Thoracic aorta (tissue), 2 donors: ENCODE measurements around the gene XXYLT1. TPM values are rescaled to one million over a fixed set of nuclear protein-coding genes. Genes with fewer than 3 reads are reported as not detected.

Source experiments
- ATAC-seq: fragments of 150-250 bp; one replicate; pipeline ENCODE4 v1.8.0; 2017; ENCODE audit warnings: low read depth; ENCODE audit not compliant: insufficient number of reproducible peaks, low FRiP score
- DNase-seq: peaks from one replicate; pipeline ENCODE4 v3.0.0-alpha.2; 2020; ENCODE audit warnings: low spot score
- H3K27ac ChIP-seq, 2 donors: fragments of 200-600 bp; sonication (generic); 1 replicate in 1 of 2; 2 replicates in 1 of 2; pipeline ENCODE4 v1.5.1; 2016; ENCODE audit warnings: mild to moderate bottlenecking in 2 of 2, moderate library complexity in 2 of 2
- H3K27me3 ChIP-seq: fragments of 200-600 bp; sonication (generic); replicated peaks from 2 replicates; pipeline ENCODE4 v1.6.0; 2016; ENCODE audit warnings: mild to moderate bottlenecking; ENCODE audit not compliant: insufficient read depth
- H3K36me3 ChIP-seq: fragments of 200-600 bp; sonication (generic); one replicate; pipeline ENCODE4 v1.5.1; 2016
- H3K4me1 ChIP-seq, 2 donors: fragments of 200-600 bp; sonication (generic); 1 replicate in 1 of 2; 2 replicates in 1 of 2; pipeline versions ENCODE4 v1.5.1 to v1.6.0; 2016; ENCODE audit warnings: low read depth in 2 of 2, mild to moderate bottlenecking in 1 of 2; ENCODE audit not compliant: control insufficient read depth in 1 of 2
- H3K4me3 ChIP-seq: fragments of 200-600 bp; sonication (generic); 2 replicates; pipeline ENCODE4 v1.5.1; 2016; ENCODE audit warnings: mild to moderate bottlenecking
- H3K9me3 ChIP-seq: fragments of 200-600 bp; sonication (generic); 2 replicates; pipeline ENCODE4 v1.5.1; 2016
- CTCF ChIP-seq: fragments of 200-600 bp; sonication (generic); IDR thresholded peaks from one replicate; pipeline ENCODE4 v1.5.1; 2019; ENCODE audit warnings: antibody characterized with exemption
- total RNA-seq, 2 donors: library from RNA; depleted of rRNA; stranded (reverse); fragments of >200 nt; gene quantifications; one replicate each; pipeline versions ENCODE4 v1.1.0 to v1.2.3, GENCODE V29; 2016

Gene XXYLT1
- total RNA-seq, 2 donors from 2014 or later, result 17.7 to 21.2 TPM

- peaks cover 0 to 14% of the 10 kb centered on the region in 2 donors for H3K4me1 ChIP-seq
- H3K27me3 ChIP-seq, result no peaks in the 10 kb centered on the region
- H3K9me3 ChIP-seq, result no peaks in the 10 kb centered on the region
- no peak for TF ChIP-seq CTCF
- H3K4me3 ChIP-seq, result no peak overlapping the region
- no peaks in the 10 kb centered on the region for H3K36me3 ChIP-seq
- ATAC-seq (no peak), DNase-seq (no peak)
- no peak overlapping the region for H3K27ac ChIP-seq
Observed at GRCh38 chr3:195096484-195097330, 174.3 kb downstream of the XXYLT1 start.

- H3K4me1 ChIP-seq, result peaks cover 0 to 14% of the 10 kb centered on the region in 2 donors
- TF ChIP-seq CTCF, result no peak
- H3K4me3 ChIP-seq, result no peak overlapping the region
- H3K9me3 ChIP-seq, result no peaks in the 10 kb centered on the region
- ATAC-seq (no peak), DNase-seq (no peak)
- no peak overlapping the region for H3K27ac ChIP-seq
- H3K36me3 ChIP-seq, result no peaks in the 10 kb centered on the region
- H3K27me3 ChIP-seq, result no peaks in the 10 kb centered on the region
Observed at GRCh38 chr3:195096053-195096452, 174.9 kb downstream of the XXYLT1 start.

- no peaks in the 10 kb centered on the region for H3K9me3 ChIP-seq
- DNase-seq (no peak), ATAC-seq (no peak)
- H3K36me3 ChIP-seq, result no peaks in the 10 kb centered on the region
- peaks cover 0 to 14% of the 10 kb centered on the region in 2 donors for H3K4me1 ChIP-seq
- no peaks in the 10 kb centered on the region for H3K27me3 ChIP-seq
- H3K27ac ChIP-seq, result no peak overlapping the region
- H3K4me3 ChIP-seq, result no peak overlapping the region
- TF ChIP-seq CTCF, result no peak
Observed at GRCh38 chr3:195095704-195096036, 175.3 kb downstream of the XXYLT1 start.

GRCh38 chr3:195095035-195095703 lies 175.8 kb downstream of the XXYLT1 start:
- Histone ChIP-seq H3K4me3 (no peak overlapping the region), H3K27me3 (no peaks in the 10 kb centered on the region), H3K4me1 (peaks cover 0 to 14% of the 10 kb centered on the region in 2 donors), H3K27ac (no peak overlapping the region), H3K9me3 (no peaks in the 10 kb centered on the region), H3K36me3 (no peaks in the 10 kb centered on the region)
- no peak for DNase-seq
- no peak for TF ChIP-seq CTCF
- no peak for ATAC-seq

GRCh38 chr3:195094191-195094921 lies 176.6 kb downstream of the XXYLT1 start:
- Histone ChIP-seq H3K27me3 (no peaks in the 10 kb centered on the region), H3K9me3 (no peaks in the 10 kb centered on the region), H3K36me3 (no peaks in the 10 kb centered on the region), H3K27ac (no peak overlapping the region), H3K4me3 (no peak overlapping the region), H3K4me1 (peaks cover 0 to 13% of the 10 kb centered on the region in 2 donors)
- ATAC-seq (no peak), DNase-seq (no peak)
- TF ChIP-seq CTCF, result no peak
